ENCODE measurements around the gene LRRC59. TPM values are rescaled to one million over a fixed set of nuclear protein-coding genes. Genes with fewer than 3 reads are reported as not detected.

The LRRC59 gene
- total and polyA plus RNA-seq, 2 of the 13 experiments (the other 11 are each of a cell fraction or from before 2014, with no cell fraction given), result 87.3 to 222 TPM

DNA sequence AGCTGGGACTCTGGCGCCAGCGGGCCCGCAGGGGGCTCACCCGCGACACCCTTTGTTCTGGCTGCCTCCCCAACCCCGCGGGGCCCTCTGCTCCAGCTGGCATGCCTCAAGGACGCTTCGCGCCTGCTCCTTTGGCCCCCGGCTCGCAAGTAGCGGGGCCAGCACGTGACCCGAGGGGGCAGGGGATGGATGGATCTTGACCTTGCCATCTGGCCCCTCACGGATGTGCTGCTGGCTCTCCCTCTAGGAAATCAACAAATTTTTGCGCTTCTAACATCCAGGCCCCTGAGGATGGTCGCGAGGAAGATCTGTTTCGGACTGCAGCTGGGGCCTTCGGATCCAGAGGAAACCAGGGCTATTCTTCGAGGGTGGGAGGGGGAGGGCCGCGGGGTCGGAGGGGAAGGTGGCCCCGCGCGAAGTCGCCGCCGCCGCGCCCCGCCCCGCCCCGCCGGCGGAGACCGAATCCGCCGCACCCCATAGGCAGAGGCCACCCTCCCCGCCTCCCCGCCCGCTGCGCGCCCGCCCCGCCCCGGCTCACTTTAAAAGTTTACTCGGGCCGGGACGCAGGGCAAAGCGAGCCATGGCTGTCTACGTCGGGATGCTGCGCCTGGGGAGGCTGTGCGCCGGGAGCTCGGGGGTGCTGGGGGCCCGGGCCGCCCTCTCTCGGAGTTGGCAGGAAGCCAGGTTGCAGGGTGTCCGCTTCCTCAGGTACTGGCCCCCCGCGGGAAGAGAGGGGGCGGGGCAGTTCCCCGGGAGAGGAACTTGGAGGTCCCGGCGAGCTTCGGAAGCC lies 28.6 kb upstream of the LRRC59 start, which contains the start of gene ACSF2 (continued):
- TF ChIP-seq ZNF282 (IDR thresholded peaks at IDR 0.05; ENCODE audit: partially characterized antibody) (no peak), ZNF3 (CRISPR knock-in tag; IDR thresholded peaks at IDR 0.05) (no peak), USF2 (IDR thresholded peaks at IDR 0.05; ENCODE audit: low read depth, low read length) (no peak), USF2 (CRISPR knock-in tag; IDR thresholded peaks at IDR 0.05; ENCODE audit: borderline replicate concordance) (peak; percentile 72; the same call in 1 of the 2 replicates), HDAC2 (CRISPR knock-in tag; IDR thresholded peaks at IDR 0.05) (peak; percentile 35), ZNF317 (CRISPR knock-in tag; IDR thresholded peaks at IDR 0.05) (no peak), SP4 (CRISPR knock-in tag; IDR thresholded peaks at IDR 0.05) (0 out of 2 replicates have a peak, but pooled peaks have one; percentile 35), RFX1 (IDR thresholded peaks at IDR 0.05) (no peak), ZNF558 (CRISPR knock-in tag; IDR thresholded peaks at IDR 0.05; ENCODE audit: borderline replicate concordance) (no peak; the same call in 1 of the 2 replicates), SSRP1 (CRISPR knock-in tag; IDR thresholded peaks at IDR 0.05) (peak; percentile 58; the same call in 1 of the 2 replicates), ZNF274 (CRISPR knock-in tag; IDR thresholded peaks at IDR 0.05) (peak; percentile 60; the same call in 1 of the 2 replicates), CREM (IDR thresholded peaks at IDR 0.05) (no peak), CREM (CRISPR knock-in tag; IDR thresholded peaks at IDR 0.05) (no peak), ZNF563 (CRISPR knock-in tag; IDR thresholded peaks at IDR 0.05) (peak; percentile 72; the same call in 1 of the 2 replicates), GMEB2 (CRISPR knock-in tag; IDR thresholded peaks at IDR 0.05; ENCODE audit: low read depth) (0 out of 2 replicates have a peak, but pooled peaks have one; percentile 11), ZNF629 (CRISPR knock-in tag; conservative IDR thresholded peaks at IDR 0.05) (no peak), POGK (CRISPR knock-in tag; conservative IDR thresholded peaks at IDR 0.05) (peak; percentile 54; the same call in 1 of the 2 replicates)
- TF ChIP-seq, protein P1, sequence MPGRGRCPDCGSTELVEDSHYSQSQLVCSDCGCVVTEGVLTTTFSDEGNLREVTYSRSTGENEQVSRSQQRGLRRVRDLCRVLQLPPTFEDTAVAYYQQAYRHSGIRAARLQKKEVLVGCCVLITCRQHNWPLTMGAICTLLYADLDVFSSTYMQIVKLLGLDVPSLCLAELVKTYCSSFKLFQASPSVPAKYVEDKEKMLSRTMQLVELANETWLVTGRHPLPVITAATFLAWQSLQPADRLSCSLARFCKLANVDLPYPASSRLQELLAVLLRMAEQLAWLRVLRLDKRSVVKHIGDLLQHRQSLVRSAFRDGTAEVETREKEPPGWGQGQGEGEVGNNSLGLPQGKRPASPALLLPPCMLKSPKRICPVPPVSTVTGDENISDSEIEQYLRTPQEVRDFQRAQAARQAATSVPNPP (CRISPR knock-in tag; IDR thresholded peaks at IDR 0.05), result no peak
- TF ChIP-seq, protein P2, sequence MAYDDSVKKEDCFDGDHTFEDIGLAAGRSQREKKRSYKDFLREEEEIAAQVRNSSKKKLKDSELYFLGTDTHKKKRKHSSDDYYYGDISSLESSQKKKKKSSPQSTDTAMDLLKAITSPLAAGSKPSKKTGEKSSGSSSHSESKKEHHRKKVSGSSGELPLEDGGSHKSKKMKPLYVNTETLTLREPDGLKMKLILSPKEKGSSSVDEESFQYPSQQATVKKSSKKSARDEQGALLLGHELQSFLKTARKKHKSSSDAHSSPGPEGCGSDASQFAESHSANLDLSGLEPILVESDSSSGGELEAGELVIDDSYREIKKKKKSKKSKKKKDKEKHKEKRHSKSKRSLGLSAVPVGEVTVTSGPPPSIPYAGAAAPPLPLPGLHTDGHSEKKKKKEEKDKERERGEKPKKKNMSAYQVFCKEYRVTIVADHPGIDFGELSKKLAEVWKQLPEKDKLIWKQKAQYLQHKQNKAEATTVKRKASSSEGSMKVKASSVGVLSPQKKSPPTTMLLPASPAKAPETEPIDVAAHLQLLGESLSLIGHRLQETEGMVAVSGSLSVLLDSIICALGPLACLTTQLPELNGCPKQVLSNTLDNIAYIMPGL (CRISPR knock-in tag; IDR thresholded peaks at IDR 0.05; ENCODE audit: borderline replicate concordance in 1 of 2, low read depth in 1 of 2), result peak in 1 of 2 experiments; percentile 40; a peak in 2 of 4 replicates

Measured in HepG2 (cell line).